HG03039 (cell line): ENCODE measurements around the gene AGTPBP1.

Experiments
- ATAC-seq: cut with Tn5 transposase; IDR thresholded peaks from one replicate; pipeline ENCODE4 v1.9.1; 2021; ENCODE audit warnings: mild to moderate bottlenecking, moderate library complexity; ENCODE audit not compliant: unreplicated experiment

Gene AGTPBP1

GRCh38 chr9:85510830-85511504, 230.8 kb downstream of the AGTPBP1 start:
- no peak for ATAC-seq

GRCh38 chr9:85508616-85509015, 233.1 kb downstream of the AGTPBP1 start:
- no peak for ATAC-seq

- no peak for ATAC-seq
Observed at GRCh38 chr9:85505612-85506011, 236.1 kb downstream of the AGTPBP1 start.

- no peak for ATAC-seq
Observed at GRCh38 chr9:85502815-85503655, 238.7 kb downstream of the AGTPBP1 start.

GRCh38 chr9:85501882-85502281, 239.9 kb downstream of the AGTPBP1 start:
- ATAC-seq: no peak

- ATAC-seq: no peak
Observed at GRCh38 chr9:85501456-85501855, 240.3 kb downstream of the AGTPBP1 start.
